Upper lobe of right lung (tissue), 1 donor: ENCODE measurements around the gene CACTIN. TPM values are rescaled to one million over a fixed set of nuclear protein-coding genes. Genes with fewer than 3 reads are reported as not detected.
A peak's percentile ranks its signal among the peaks of the same experiment; 100 is the strongest.

Source experiments
- ATAC-seq: fragments of 200-7000 bp; cut with Tn5 transposase; one replicate; pipeline ENCODE4 v1.9.1; 2020; ENCODE audit warnings: mild to moderate bottlenecking, moderate library complexity
- DNase-seq: peaks from one replicate; pipeline ENCODE4 v3.0.0-alpha.2; 2020
- H3K27ac ChIP-seq: fragments of 200-600 bp; one replicate; pipeline ENCODE4 v1.8.0; 2022
- H3K27me3 ChIP-seq: fragments of 200-600 bp; one replicate; pipeline ENCODE4 v1.8.0; 2022; ENCODE audit warnings: mild to moderate bottlenecking
- H3K36me3 ChIP-seq: fragments of 200-600 bp; one replicate; pipeline ENCODE4 v1.8.0; 2022
- H3K4me1 ChIP-seq: fragments of 200-600 bp; one replicate; pipeline ENCODE4 v1.8.0; 2022
- H3K4me3 ChIP-seq: fragments of 200-600 bp; one replicate; pipeline ENCODE4 v1.8.0; 2022; ENCODE audit warnings: mild to moderate bottlenecking
- H3K9me3 ChIP-seq: fragments of 200-600 bp; one replicate; pipeline ENCODE4 v1.8.0; 2022
- intact Hi-C: fragments of 100-400 bp; cut with DNase I; formaldehyde crosslinking; loops from one replicate; pipeline ENCODE4 v1.11.0; 2022
- total RNA-seq: library from RNA; stranded (reverse); fragmentation: NEBNext Ultra II Directional; extraction: Animal tissue kit (Norgen Biotek cat#: 25700); gene quantifications from one replicate; pipeline ENCODE4 v1.2.1, GENCODE V29; 2021
- TF ChIP-seq, protein P1 (sequence below): fragments of 200-600 bp; IDR thresholded peaks from one replicate; pipeline ENCODE4 v1.8.0; 2022; ENCODE audit warnings: antibody characterized with exemption
- donor health status: DM: no; HTN: yes; CAD: no; lungs with severe emphysema.

The CACTIN gene
- total RNA-seq, 1 donor from 2014 or later, result 24.3 TPM

DNA sequence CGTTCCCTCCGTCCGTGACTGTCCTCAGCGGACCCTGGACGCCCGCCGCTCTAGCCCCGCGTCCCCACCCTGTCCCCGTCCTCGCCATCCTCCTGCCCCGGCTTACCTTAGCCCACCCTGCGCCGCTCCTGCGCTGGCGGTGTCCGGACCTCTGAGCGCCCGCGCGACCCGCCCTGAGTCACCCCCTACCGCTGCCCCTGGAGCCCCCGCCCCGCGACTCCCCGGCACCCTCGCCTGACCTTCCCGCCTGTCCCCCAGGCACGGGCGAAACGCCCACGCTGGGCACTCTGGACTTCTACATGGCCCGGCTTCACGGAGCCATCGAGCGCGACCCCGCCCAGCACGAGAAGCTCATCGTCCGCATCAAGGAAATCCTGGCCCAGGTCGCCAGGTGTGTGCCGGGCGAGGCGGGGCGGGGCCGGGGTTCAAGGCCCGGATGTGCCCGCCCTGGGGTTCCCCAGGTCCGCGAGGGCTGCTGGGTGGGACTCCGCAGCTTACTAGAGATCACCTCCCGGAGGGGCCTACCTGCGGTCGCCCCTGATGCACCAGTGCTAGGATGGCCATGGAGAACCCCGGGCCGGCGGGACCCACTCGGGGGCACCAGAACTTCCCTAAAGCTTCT, 48.8 kb downstream of the CACTIN start:
- H3K4me1 ChIP-seq, result peaks cover 10% of the 10 kb centered on the region
- intact Hi-C loops, result no loop called here
- H3K27ac ChIP-seq, result no peak overlapping the region
- no peaks in the 10 kb centered on the region for H3K36me3 ChIP-seq
- no peak for ATAC-seq
- no peaks in the 10 kb centered on the region for H3K27me3 ChIP-seq
- no peak for DNase-seq
- no peak overlapping the region for H3K4me3 ChIP-seq
- no peaks in the 10 kb centered on the region for H3K9me3 ChIP-seq
- TF ChIP-seq, protein P1, sequence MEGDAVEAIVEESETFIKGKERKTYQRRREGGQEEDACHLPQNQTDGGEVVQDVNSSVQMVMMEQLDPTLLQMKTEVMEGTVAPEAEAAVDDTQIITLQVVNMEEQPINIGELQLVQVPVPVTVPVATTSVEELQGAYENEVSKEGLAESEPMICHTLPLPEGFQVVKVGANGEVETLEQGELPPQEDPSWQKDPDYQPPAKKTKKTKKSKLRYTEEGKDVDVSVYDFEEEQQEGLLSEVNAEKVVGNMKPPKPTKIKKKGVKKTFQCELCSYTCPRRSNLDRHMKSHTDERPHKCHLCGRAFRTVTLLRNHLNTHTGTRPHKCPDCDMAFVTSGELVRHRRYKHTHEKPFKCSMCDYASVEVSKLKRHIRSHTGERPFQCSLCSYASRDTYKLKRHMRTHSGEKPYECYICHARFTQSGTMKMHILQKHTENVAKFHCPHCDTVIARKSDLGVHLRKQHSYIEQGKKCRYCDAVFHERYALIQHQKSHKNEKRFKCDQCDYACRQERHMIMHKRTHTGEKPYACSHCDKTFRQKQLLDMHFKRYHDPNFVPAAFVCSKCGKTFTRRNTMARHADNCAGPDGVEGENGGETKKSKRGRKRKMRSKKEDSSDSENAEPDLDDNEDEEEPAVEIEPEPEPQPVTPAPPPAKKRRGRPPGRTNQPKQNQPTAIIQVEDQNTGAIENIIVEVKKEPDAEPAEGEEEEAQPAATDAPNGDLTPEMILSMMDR, result no peak

DNA sequence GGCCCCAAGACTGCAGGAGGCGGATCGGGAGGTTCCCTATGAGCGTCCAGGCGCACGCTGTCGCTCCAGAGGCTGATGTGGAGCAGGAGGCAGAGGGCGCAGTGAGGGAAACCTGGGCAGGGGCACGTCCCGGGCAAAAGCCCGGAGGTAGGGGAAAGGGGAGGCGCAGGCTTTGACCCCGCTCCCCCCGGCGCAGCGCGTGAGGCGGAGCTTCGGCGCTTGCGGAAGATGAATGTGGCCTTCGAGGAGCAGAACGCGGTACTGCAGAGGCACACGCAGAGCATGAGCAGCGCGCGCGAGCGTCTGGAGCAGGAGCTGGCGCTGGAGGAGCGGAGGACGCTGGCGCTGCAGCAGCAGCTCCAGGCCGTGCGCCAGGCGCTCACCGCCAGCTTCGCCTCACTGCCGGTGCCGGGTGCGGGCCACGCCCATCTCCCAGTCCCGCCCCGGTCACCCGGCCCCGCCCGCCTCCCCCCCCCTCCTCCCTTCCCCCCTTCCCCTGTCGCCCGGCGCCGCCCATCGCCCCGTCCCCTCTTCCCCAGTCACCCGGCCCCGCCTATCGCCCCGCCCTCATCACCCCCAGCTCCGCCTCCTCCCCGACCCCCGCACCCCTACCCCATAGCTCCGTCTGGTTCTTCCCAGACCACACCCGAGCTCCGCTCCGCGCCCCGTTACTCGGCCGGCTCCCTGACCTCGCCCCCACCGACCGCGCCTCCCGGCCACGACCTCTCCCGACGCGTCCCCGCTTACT, 49.7 kb downstream of the CACTIN start:
- DNase-seq, result no peak
- Histone ChIP-seq H3K27ac (no peak overlapping the region), H3K9me3 (no peaks in the 10 kb centered on the region), H3K4me1 (peaks cover 14% of the 10 kb centered on the region), H3K4me3 (peak overlapping the region; percentile 10), H3K36me3 (no peaks in the 10 kb centered on the region), H3K27me3 (no peaks in the 10 kb centered on the region)
- ATAC-seq, result no peak
- TF ChIP-seq, protein P1, result no peak
- intact Hi-C loops, result no loop called here

DNA sequence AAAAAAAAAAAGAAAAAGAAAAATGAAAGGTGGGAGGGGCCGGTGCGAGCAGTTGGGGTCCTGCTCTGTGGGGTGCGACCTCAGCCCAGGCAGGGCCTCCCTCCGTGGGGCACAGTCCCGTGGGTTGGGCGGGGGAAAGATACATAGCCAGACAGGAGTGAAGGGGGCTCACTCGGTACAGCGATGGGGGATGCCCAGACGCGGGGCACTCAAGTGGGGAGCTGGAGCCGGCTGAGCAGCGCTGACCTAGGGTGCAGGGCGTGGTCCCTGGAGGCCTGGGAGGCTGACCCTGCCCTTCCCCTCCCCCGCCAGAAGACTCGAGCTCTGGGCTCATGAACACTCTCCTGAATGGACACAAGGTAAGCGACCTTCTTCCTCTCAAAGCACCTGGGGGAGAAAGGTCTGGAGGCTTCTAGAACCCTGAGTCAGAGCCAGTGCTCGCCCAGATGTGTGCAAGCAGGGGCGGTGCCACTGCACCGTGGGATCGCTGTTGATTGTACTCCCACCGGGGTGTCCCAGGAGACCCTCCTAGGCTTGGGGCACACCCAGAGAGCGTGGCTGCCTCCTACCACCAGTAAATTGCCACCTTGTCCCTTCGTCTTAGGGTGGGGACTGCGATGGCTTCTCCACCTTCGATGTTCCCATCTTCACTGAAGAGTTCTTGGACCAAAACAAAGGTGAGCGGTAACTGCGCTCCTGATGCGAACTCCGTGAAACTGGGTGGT, 50.5 kb downstream of the CACTIN start:
- Histone ChIP-seq H3K36me3 (no peaks in the 10 kb centered on the region), H3K27me3 (no peaks in the 10 kb centered on the region), H3K27ac (no peak overlapping the region), H3K9me3 (no peaks in the 10 kb centered on the region), H3K4me3 (peak overlapping the region; percentile 10), H3K4me1 (peaks cover 16% of the 10 kb centered on the region)
- TF ChIP-seq, protein P1, result no peak
- intact Hi-C loops, result no loop called here
- ATAC-seq (no peak), DNase-seq (no peak)

DNA sequence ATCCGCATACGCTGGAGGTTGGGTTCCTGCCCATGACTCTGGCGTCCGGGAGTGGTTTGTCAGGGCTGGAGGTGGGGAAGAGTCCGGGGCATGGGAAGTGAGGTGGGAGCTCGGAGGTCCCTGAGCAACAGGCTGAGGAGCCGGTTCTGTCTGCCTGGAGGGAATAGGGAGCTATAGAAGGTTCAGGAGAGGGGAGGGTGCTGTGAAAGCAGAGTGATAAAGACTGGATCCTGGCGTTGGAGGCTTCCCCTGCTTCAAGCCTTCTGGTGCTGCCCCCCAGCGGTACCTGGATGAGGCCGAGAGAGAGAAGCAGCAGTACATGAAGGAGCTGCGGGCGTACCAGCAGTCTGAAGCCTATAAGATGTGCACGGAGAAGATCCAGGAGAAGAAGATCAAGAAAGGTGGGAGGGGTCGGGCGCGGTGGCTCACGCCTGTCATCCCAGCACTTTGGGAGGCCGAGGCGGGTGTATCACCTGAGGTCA, 51.3 kb downstream of the CACTIN start:
- no peaks in the 10 kb centered on the region for H3K27me3 ChIP-seq
- no peak for ATAC-seq
- no peak overlapping the region for H3K27ac ChIP-seq
- H3K36me3 ChIP-seq, result no peaks in the 10 kb centered on the region
- H3K9me3 ChIP-seq, result no peaks in the 10 kb centered on the region
- H3K4me1 ChIP-seq, result peaks cover 16% of the 10 kb centered on the region
- TF ChIP-seq, protein P1, result no peak
- DNase-seq, result no peak
- intact Hi-C loops, result no loop called here
- no peak overlapping the region for H3K4me3 ChIP-seq

DNA sequence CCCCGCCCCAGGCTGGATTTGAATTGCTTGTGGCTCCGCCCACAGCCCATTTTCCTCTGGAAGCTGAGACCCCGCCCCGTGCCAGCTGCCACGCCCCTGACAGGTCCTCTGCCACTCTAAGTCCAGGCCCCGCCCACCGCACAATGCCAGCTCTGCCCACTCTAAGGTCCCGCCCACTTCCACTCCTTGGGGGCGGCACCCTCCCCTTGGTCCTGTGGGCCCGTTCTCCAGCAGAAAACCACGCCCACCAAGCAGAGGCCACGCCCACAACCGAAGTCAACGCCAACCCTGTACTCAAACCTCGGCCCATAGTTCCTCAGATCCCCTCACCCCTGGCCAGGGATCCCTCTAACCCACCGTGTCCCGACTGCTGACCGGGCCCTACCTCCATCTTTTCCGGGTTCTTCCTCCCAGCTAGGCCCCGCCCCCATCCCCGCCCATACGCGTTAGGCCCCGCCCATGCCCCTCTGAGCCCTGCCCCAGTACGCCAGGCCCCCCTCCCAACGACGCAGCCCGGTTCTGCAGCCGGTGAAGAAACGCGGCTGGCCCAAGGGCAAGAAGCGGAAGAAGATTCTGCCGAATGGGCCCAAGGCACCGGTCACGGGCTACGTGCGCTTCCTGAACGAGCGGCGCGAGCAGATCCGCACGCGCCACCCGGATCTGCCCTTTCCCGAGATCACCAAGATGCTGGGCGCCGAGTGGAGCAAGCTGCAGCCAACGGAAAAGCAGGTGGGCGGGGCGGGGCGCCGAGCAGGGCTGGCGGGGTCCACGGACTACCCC, 52.5 kb downstream of the CACTIN start:
- peak; percentile 77 for ATAC-seq
- intact Hi-C loops, result no loop called here

More for the DNA sequence above, 52.5 kb downstream of the CACTIN start:
- Histone ChIP-seq H3K36me3 (no peaks in the 10 kb centered on the region), H3K27me3 (no peaks in the 10 kb centered on the region), H3K4me1 (peaks cover 16% of the 10 kb centered on the region), H3K9me3 (no peaks in the 10 kb centered on the region), H3K27ac (no peak overlapping the region), H3K4me3 (peak overlapping the region; percentile 79)
- TF ChIP-seq, protein P1, result no peak
- peak; percentile 98 for DNase-seq
